ENCODE measurements around the gene TBX15. TPM values are rescaled to one million over a fixed set of nuclear protein-coding genes. Genes with fewer than 3 reads are reported as not detected.

The TBX15 gene
- total and polyA plus RNA-seq, 11 donors, result 0.19 to 1.8 (median 0.63) TPM

- WGBS, 4 donors, result 10 to 21% (median 12%) methylated on average over 17 of the region's 17 CpGs
- Histone ChIP-seq H3K9me3 (no peaks in the 10 kb centered on the region), H3K27me3 (peaks cover 48 to 90% (median 80%) of the 10 kb centered on the region in 9 donors), H3K4me3 (no peak overlapping the region), H3K4me1 (peaks cover 0 to 44% (median 19%) of the 10 kb centered on the region in 12 donors), H3K27ac (no peak overlapping the region), H3K36me3 (no peaks in the 10 kb centered on the region)
- intact Hi-C loops (cut with DNase I), result loop anchor here in 9 of 10 donors (5.0 to 10.0 kb wide), 5 partner anchors 701 to 854 kb away; no protein-coding TSS in a partner anchor
- no peak for DNase-seq
- no peak for ATAC-seq
- TF ChIP-seq CTCF (IDR thresholded peaks at IDR 0.05) (no peak), POLR2A (IDR thresholded peaks at IDR 0.05) (no peak)
Observed at GRCh38 chr1:119005724-119006405, 17.7 kb upstream of the TBX15 start.

- Histone ChIP-seq H3K27ac (no peak overlapping the region), H3K4me1 (peaks cover 0 to 54% (median 23%) of the 10 kb centered on the region in 12 donors), H3K9me3 (no peaks in the 10 kb centered on the region), H3K27me3 (peaks cover 48 to 98% (median 89%) of the 10 kb centered on the region in 9 donors), H3K36me3 (no peaks in the 10 kb centered on the region), H3K4me3 (no peak overlapping the region)
- WGBS, 4 donors, result 48 to 67% (median 50%) methylated on average over 2 of the region's 2 CpGs
- intact Hi-C loops (cut with DNase I), result loop anchor here in 9 of 10 donors (5.0 to 10.0 kb wide), 5 partner anchors 700 to 852 kb away; no protein-coding TSS in a partner anchor
- DNase-seq (no peak), ATAC-seq (no peak)
- TF ChIP-seq POLR2A (IDR thresholded peaks at IDR 0.05) (no peak), CTCF (IDR thresholded peaks at IDR 0.05) (no peak)
Observed at GRCh38 chr1:119004781-119005180, 16.6 kb upstream of the TBX15 start.

GRCh38 chr1:119004129-119004527 is 16.0 kb upstream of the TBX15 start:
- intact Hi-C loops (cut with DNase I), result loop anchor here in 5 of 10 donors (10.0 kb wide), 3 partner anchors 699 to 849 kb away; no protein-coding TSS in a partner anchor
- ATAC-seq (no peak), DNase-seq (no peak)
- H3K36me3 ChIP-seq, result no peaks in the 10 kb centered on the region
- 29 to 36% (median 33%) methylated on average over 5 of the region's 5 CpGs for WGBS, 4 donors
- H3K4me1 ChIP-seq, result peaks cover 0 to 52% (median 23%) of the 10 kb centered on the region in 12 donors
- H3K9me3 ChIP-seq, result no peaks in the 10 kb centered on the region
- H3K27me3 ChIP-seq, result peaks cover 48 to 99% (median 93%) of the 10 kb centered on the region in 9 donors
- H3K4me3 ChIP-seq, result no peak overlapping the region
- no peak for TF ChIP-seq CTCF (IDR thresholded peaks at IDR 0.05)
- no peak for TF ChIP-seq POLR2A (IDR thresholded peaks at IDR 0.05)
- no peak overlapping the region for H3K27ac ChIP-seq

- H3K27ac ChIP-seq, result no peak overlapping the region
- intact Hi-C loops (cut with DNase I), result loop anchor here in 5 of 10 donors (10.0 kb wide), 3 partner anchors 699 to 849 kb away; no protein-coding TSS in a partner anchor
- H3K36me3 ChIP-seq, result no peaks in the 10 kb centered on the region
- H3K27me3 ChIP-seq, result peaks cover 51 to 99% (median 93%) of the 10 kb centered on the region in 9 donors
- TF ChIP-seq POLR2A (IDR thresholded peaks at IDR 0.05), result no peak
- no peak for TF ChIP-seq CTCF (IDR thresholded peaks at IDR 0.05)
- 45 to 63% (median 51%) methylated on average over 14 of the region's 14 CpGs for WGBS, 4 donors
- H3K9me3 ChIP-seq, result no peaks in the 10 kb centered on the region
- DNase-seq (no peak), ATAC-seq (no peak)
- H3K4me3 ChIP-seq, result no peak overlapping the region
- H3K4me1 ChIP-seq, result peaks cover 0 to 46% (median 23%) of the 10 kb centered on the region in 12 donors
Observed at GRCh38 chr1:119003413-119004128, 15.4 kb upstream of the TBX15 start.
